Pons (tissue), 1 donor: ENCODE results near the gene AHRR.
"Not testable (repeated sequence)": the region's sequence is repeated elsewhere in the genome, so short reads cannot be mapped to it uniquely, and the experiment has no call there.

ENCODE experiments used
- DNase-seq: peaks from one replicate; pipeline ENCODE4 v3.0.0-alpha.2; 2016; ENCODE audit warnings: low spot score

AHRR gene

GRCh38 chr5:305459-305858, 16.1 kb upstream of the AHRR start:
- no peak for DNase-seq

DNA sequence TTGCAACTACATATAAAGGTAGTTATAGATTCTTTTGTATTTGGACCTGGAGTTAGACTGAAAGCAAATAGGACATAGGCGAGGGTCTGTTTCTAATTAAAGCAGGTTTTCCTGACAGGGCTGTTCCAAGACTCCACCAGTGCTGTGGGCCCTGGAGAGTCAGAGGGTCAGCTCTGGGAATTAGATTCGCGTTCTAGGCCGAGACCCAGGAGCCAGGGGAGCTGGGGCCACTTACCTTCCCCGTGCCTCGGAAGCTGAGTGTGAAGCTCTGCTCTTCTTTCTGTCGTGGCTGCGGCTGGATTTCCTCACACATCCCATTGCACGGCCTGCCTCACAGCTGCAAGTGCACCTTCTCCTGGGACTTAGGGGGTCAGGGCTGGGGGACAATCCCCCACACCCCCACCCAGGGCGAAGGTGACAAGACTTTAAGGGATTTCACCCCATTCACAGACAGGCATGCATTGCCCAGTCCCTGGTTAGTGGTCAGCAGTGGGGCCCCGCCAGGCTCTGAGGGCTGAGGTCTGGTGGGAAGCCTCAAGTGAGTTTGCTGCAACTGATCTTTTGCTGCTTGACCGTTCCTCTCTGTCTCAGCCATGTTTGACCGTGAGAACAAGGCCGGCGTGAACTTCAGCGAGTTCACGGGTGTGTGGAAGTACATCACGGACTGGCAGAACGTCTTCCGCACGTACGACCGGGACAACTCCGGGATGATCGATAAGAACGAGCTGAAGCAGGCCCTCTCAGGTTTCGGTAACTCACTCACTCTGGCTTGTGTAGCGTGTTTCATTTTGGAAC, 15.3 kb upstream of the AHRR start:
- DNase-seq = no peak

- no peak for DNase-seq
Observed at GRCh38 chr5:307306-307705, 14.2 kb upstream of the AHRR start.

- DNase-seq = no peak
Observed at GRCh38 chr5:307794-308579, 13.5 kb upstream of the AHRR start.

DNA sequence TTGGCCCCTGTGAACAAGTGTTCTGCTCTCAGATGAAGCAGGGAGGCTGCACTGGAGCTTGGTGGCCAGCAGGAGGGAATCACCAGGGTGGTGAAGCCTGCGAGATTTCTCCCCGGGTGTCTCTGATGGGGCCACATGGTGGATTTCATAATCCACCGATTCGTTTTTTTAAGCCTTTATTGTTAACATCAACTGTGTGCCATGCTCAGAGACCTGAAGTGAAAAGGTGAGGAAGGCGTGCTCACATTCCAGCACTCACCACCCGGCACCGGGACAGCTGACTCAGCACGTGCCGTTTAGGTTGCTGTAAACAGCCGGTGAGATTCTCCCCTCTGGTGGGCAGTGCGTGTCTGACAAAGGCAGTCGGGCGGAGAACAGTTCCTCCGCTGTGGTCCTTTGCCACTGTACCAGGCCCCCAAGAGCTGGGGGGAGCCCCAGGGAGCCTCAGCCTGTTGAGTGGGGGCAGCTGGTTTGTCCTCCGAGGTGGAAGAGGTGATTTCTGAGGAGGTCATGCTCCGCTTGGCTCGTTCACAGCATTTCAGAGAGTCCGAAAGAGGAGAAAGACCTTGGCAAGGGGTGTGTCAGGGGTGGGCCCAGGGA, 12.7 kb upstream of the AHRR start:
- DNase-seq = no peak

- DNase-seq = not testable (repeated sequence)
Observed at GRCh38 chr5:309831-310230, 11.7 kb upstream of the AHRR start.

- DNase-seq = no peak
Observed at GRCh38 chr5:310516-310915, 11.0 kb upstream of the AHRR start.

- peak; percentile 2 for DNase-seq
Observed at GRCh38 chr5:310941-311434, 10.5 kb upstream of the AHRR start.

DNA sequence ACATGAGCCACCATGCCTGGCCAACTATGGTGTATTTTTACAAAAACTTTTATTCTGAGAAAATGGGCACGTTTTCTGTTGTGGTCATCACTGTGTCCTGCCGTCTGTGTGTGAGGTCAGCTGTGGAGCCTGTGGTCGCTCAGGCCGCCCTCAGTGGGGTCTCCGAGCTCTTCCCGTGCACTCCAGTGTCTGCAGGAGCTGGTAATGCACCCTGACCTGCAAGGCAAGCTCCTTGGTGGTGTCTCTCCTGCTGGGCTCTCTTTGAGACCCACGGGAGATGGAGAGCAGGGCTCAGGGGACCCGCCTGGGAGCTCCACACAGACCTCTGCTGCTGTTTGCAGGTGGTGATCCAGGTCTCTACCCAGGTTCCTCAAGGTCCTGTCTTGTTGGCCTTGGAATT, 9.6 kb upstream of the AHRR start:
- DNase-seq = no peak

GRCh38 chr5:312845-313244, 8.7 kb upstream of the AHRR start:
- DNase-seq = no peak

DNA sequence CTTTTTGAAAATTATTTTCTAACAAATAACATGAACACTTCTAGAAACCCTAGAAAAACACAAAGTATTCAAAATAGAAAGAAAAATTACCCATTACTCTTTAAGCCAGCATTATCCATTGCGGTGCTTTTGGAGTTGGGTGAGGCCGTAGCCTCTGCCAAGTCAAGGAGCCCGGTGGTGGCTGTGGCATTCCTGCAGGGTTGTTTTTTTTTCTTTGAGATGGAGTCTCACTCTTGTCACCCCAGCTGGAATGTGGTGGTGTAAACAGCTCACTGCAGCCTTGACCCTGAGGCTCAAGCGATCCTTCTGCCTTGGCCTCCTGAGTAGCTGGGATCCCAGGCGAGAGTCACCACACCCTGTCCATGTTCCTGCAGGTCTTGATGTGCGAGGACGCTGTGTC, 8.2 kb upstream of the AHRR start:
- no peak for DNase-seq

DNA sequence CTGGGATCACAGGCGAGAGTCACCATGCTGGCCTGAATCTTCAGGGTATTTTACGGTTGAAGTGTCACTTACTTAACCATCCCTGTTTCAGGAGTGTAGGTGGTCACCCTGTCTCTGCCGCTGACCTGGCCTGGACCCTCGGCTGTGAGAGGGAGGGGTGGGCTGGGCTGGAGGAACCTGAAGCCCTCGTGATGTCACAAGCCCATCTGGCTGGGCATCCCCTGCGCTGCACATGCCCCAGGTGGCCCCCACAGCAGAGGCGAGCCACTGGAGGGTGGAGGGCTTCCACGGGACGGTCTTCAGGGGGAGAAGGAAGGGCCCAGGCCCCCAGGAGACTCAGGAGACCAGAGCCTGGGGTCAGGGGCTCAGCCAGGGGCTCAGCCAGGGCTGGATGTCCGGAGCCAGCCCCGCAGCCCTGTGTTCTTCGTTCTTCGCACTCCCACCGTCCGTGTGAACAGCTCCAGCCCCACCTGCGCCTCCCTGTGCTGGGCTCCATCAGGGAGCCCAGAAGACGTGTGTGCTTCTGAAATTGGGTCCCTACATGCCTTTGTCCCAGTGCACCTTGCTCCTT, 7.6 kb upstream of the AHRR start:
- DNase-seq = no peak

DNA sequence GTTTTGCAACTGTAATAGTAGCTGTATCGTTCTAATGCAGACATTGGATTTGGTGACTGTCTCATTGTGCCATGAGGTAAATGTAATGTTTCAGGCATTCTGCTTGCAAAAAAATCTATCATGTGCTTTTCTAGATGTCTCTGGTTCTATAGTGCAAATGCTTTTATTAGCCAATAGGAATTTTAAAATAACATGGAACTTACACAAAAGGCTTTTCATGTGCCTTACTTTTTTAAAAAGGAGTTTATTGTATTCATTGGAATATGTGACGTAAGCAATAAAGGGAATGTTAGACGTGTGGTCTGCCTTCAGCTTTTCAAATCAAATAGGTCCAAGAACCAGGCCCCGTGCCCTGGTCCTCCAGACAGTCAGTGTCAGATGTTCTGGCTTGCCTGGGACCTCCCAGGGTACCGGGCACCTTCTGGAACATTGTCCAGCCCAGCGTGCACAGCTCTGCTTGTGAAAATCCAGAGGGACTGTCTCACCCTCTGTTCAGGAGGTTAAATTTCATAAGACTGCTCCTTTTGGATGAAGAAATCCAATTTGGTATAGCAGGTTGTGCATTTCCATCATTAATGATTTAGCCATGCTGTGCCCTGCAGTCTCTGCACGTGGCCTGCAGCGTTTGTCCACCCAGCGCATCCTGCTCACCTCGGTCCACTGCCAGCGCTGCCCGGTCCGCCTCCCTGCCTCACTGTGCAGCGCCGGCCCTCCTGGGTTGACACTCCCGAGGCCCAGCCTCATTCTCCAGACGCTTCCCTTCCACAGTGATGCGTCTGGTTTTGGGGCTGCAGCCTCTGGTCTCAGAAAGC, 6.6 kb upstream of the AHRR start:
- no peak for DNase-seq

GRCh38 chr5:315488-316209, 5.9 kb upstream of the AHRR start:
- no peak for DNase-seq

- DNase-seq = no peak
Observed at GRCh38 chr5:316210-317085, 5.1 kb upstream of the AHRR start.

DNA sequence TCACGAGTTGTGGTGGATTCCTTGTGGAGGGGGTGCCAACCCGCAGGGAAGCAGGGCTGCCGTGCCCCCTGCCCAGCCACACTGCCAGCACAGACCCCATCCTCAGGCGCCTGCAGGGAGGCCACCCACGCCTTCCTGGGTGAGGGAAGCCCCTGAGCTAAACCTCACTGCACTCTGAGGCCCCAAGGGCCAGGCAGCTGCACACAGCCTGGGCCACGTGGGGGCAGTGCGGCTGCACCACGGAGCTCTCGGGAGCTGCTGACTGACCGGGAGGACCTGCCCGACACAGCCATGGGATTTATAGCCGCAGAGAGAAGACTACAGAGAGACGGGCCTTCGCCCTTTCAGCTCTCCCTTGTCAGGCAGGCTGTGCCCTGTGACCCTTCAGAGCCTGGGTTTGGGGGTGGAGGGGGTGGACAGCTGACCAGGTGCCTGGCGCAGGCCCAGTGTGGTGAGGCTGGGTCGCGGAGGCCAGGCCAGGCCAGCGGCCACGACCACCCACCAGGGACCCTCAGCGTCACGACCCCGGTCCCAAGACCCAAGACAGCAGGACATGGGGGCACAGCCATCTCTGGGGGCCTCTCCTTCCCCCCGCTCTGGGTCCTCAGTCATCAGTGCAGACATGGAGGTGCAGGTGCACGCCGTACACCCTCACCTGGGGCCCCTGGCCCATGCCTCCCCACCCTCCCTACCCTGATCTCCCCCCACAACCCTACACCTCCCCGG, 4.3 kb upstream of the AHRR start:
- DNase-seq = peak; percentile 13

DNA sequence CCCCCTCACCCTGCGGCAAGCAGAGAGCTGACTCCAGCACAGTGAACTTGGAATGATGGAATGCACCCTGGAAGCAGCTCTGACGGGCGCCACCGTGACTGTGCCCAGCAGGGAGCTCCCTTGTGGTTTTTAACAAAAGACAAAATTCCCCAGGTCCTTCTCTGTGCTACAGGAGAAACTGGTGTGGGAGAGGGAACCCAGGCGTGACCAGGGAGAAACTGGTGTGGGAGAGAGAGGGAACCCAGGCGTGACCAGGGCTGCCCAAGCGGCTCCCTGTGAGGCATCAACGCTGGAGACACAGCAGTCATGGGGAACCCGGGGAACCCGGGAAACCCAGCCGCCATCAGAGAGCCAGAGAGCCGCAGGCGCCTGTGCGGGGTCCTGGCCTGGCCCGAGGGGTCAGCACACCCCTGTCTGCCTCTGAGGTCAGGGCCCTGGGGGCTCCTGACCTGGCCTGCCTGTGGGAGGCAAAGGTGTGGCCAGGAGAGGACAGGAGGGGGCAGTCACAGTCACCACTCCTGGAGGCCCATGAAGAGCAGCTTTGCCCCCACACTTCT, 3.1 kb upstream of the AHRR start:
- no peak for DNase-seq

- DNase-seq = no peak
Observed at GRCh38 chr5:318931-319601, 2.4 kb upstream of the AHRR start.
